Measurements from ENCODE around the gene CHCHD4.
A peak's percentile ranks its signal among the peaks of the same experiment; 100 is the strongest.
"Not testable (repeated sequence)": the region's sequence is repeated elsewhere in the genome, so short reads cannot be mapped to it uniquely, and the experiment has no call there.

The CHCHD4 gene

GRCh38 chr3:14120111-14120920 is 4.4 kb downstream of the CHCHD4 start:
- DNase-seq (ENCODE audit: low spot score): no peak

DNA sequence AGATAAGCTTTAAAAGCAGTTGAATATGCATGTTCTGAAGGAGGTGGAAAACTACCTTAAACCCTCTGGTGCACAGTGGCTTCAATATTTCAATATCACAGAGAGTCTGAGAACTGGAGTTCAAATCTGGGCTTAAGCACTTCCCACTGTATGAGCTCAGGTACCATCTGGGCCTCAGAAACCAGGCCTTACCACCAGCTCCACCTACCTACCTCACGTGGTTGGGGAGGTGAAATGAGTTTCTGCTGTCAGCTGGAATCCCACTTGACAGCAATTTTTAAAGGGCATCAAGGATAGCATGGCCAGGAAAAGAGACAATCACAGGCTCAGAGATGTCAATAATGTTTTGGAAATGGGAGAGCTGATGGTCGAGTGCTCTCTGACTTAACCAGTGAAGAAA is 5.0 kb downstream of the CHCHD4 start:
- no peak for DNase-seq (ENCODE audit: low spot score)

- no peak for DNase-seq (ENCODE audit: low spot score)
Measured at GRCh38 chr3:14118400-14119381, 6.0 kb downstream of the CHCHD4 start.

GRCh38 chr3:14117468-14118399 is 6.9 kb downstream of the CHCHD4 start:
- DNase-seq (ENCODE audit: low spot score): no peak

DNA sequence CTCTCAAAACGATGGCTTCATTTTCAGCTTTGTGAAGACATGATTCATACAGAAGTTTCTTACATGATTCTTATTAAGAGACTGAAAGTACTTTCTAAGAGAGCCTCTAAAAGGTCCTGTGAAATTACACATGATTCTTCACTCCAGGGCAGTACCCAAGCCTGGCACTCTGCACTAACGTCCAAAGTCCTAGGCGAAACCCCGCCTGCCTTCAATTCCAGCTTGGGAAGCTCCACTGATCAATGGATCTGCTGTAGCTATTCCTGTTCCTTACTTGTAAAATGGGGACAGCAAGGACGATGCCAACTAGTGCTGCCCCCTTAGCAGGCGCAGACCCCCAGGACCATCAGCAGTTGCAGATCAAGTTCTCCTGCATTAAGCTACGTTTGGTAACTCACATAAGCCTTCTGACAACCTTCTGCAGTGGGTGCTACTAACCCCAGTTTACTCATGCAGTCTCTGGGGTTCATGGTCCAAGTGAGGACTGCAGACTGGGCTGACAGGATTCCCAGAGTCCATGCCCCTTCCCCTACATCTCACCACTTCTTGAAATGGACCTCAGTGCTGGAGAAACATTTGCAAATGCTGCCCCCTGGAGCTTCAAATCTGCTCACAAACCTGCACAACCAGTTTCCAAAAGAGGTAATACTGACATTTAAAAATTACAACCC is 10.6 kb downstream of the CHCHD4 start:
- no peak for DNase-seq (ENCODE audit: low spot score)

GRCh38 chr3:14110699-14111098 is 14.0 kb downstream of the CHCHD4 start:
- no peak for DNase-seq (ENCODE audit: low spot score)

- not testable (repeated sequence) for DNase-seq (ENCODE audit: low spot score)
Measured at GRCh38 chr3:14109821-14110220, 14.8 kb downstream of the CHCHD4 start.

GRCh38 chr3:14097616-14098391 is 26.9 kb downstream of the CHCHD4 start:
- DNase-seq (ENCODE audit: low spot score): no peak

DNA sequence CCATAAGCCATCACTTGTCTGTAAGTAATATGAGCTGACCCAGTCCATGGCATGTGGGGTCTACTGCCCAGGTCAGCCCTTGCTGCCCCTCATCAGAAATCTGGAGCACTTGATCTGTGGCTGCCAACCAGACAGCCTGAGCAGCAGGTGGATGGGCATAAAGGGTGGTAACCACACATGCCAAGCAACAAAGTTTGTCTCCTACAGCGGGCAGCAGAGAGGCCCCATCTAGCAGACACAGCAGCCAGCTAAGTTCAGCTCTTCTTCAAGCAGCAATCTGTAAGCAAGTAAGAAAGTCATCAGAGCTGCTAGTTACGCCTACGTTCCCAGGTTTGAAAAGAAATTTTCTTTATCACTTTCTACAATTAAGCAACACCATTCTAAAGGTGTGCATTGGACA is 27.9 kb downstream of the CHCHD4 start:
- DNase-seq (ENCODE audit: low spot score): no peak

- no peak for DNase-seq (ENCODE audit: low spot score)
Measured at GRCh38 chr3:14093831-14094230, 30.8 kb downstream of the CHCHD4 start.

DNA sequence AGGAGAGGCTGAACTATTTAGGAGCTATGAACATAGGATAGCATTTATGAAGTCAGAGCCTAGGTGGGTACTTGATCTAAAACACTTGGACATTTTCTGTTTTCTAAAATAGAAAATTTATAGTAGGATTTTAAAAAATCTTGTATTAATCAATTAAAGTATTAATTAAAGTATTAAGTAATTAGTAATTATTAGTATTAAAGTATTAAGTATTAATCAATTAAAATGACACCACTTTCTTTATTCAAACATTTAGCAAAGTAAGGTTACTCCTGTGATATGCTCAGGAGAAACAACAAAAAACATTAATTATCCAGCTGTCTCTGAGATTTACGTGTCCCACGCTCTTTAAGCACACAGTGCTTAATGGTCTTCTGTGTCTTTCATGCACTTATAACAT is 32.2 kb downstream of the CHCHD4 start:
- no peak for DNase-seq (ENCODE audit: low spot score)

- DNase-seq (ENCODE audit: low spot score): not testable (repeated sequence)
Measured at GRCh38 chr3:14091959-14092358, 32.7 kb downstream of the CHCHD4 start.

GRCh38 chr3:14087461-14087860 is 37.2 kb downstream of the CHCHD4 start:
- DNase-seq (ENCODE audit: low spot score): not testable (repeated sequence)

GRCh38 chr3:14082108-14082657 is 42.5 kb downstream of the CHCHD4 start:
- peak; percentile 4 for DNase-seq (ENCODE audit: low spot score)

GRCh38 chr3:14077310-14077709 is 47.4 kb downstream of the CHCHD4 start:
- no peak for DNase-seq (ENCODE audit: low spot score)

DNA sequence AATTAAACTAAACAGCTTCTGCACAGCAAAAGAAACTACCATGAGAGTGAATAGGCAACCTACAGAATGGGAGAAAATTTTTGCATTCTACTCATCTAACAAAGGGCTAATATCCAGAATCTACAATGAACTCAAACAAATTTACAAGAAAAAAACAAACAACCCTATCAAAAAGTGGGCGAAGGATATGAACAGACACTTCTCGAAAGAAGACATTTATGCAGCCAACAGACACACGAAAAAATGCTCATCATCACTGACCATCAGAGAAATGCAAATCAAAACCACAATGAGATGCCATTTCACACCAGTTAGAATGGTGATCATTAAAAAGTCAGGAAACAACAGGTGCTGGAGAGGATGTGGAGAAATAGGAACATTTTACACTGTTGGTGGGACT is 49.4 kb downstream of the CHCHD4 start:
- not testable (repeated sequence) for DNase-seq (ENCODE audit: low spot score)

GRCh38 chr3:14064910-14065309 is 59.8 kb downstream of the CHCHD4 start:
- no peak for DNase-seq (ENCODE audit: low spot score)

GRCh38 chr3:14063152-14063551 is 61.5 kb downstream of the CHCHD4 start:
- DNase-seq (ENCODE audit: low spot score): no peak
